A673 (cell line): Measurements from ENCODE around the gene FGFR2.

Source experiments
- CTCF ChIP-seq: fragments of 300-800, 200-600 bp; sonication (generic); conservative IDR thresholded peaks from 2 replicates; pipeline ENCODE4 v1.5.1; 2017; ENCODE audit warnings: low read depth, mild to moderate bottlenecking, antibody characterized with exemption, low read length, moderate library complexity, mixed read lengths
- EZH2 ChIP-seq: fragments of 200-600 bp; sonication (generic); IDR thresholded peaks from 2 replicates; pipeline ENCODE4 v1.6.1; 2017; ENCODE audit warnings: borderline replicate concordance, low read depth, mild to moderate bottlenecking, mixed read lengths, antibody characterized with exemption, low read length; ENCODE audit not compliant: poor library complexity, severe bottlenecking

- TF ChIP-seq CTCF (no peak), EZH2 (no peak)
These were observed 39.2 kb upstream of the FGFR2 start for GRCh38 chr10:121637437-121637836.
